SK-N-SH (cell line): ENCODE results near the gene CSNK1D. TPM values are rescaled to one million over a fixed set of nuclear protein-coding genes. Genes with fewer than 3 reads are reported as not detected.
A peak's percentile ranks its signal among the peaks of the same experiment; 100 is the strongest.

Source experiments
- CTCF ChIA-PET: fragments of 300-600, 350-600 bp; formaldehyde crosslinking; extraction: SDS; loops from one replicate; lab custom pipeline; 2021; lab: Yijun Ruan, JAX
- POLR2A ChIA-PET: fragments of 350-600 bp; sonication (Branson Sonifier 250); formaldehyde crosslinking; extraction: SDS; loops from one replicate; lab custom pipeline; 2020; ENCODE audit warnings: antibody characterized with exemption, inconsistent platforms; lab: Yijun Ruan, JAX
- DNase-seq: peaks from one replicate; pipeline ENCODE4 v3.0.0; 2012
- H2AFZ ChIP-seq: fragments of 200-600 bp; sonication (generic); 2 replicates; pipeline ENCODE4 v1.8.1; 2016; ENCODE audit warnings: antibody characterized with exemption, mild to moderate bottlenecking, low read depth
- H3F3A ChIP-seq: fragments of 200-600 bp; sonication (generic); replicated peaks from 2 replicates; pipeline ENCODE3; 2016; ENCODE audit warnings: antibody characterized with exemption, mild to moderate bottlenecking; ENCODE audit not compliant: insufficient read depth
- H3K27ac ChIP-seq, 2 experiments: fragments of 200-500 bp in 1 of 2; fragments of 200-600 bp in 1 of 2; sonication (Bioruptor generic) in 1 of 2; sonication (generic), shearing (Covaris generic) in 1 of 2; 2 replicates each; pipeline versions ENCODE4 v1.5.1 to v1.6.1; 2014 to 2016; ENCODE audit warnings: low read depth in 2 of 2, inconsistent platforms in 1 of 2, low read length in 1 of 2, mild to moderate bottlenecking in 1 of 2, mixed read lengths in 1 of 2
- H3K27me3 ChIP-seq: fragments of 200-600 bp; sonication (generic), shearing (Covaris generic); 2 replicates; pipeline ENCODE4 v1.6.1; 2016; ENCODE audit warnings: mixed run types; ENCODE audit not compliant: insufficient read depth
- H3K36me3 ChIP-seq, 2 experiments: fragments of 200-500 bp in 1 of 2; fragments of 200-600 bp in 1 of 2; sonication (Bioruptor generic) in 1 of 2; sonication (generic) in 1 of 2; replicated peaks in 1 of 2; 2 replicates each; pipeline versions ENCODE3 to v1.5.1; 2014 to 2016; ENCODE audit warnings: low read length in 1 of 2, mild to moderate bottlenecking in 1 of 2; ENCODE audit not compliant: insufficient read depth in 2 of 2, control insufficient read depth in 1 of 2
- H3K4me1 ChIP-seq, 2 experiments: fragments of 200-500 bp in 1 of 2; fragments of 200-600 bp in 1 of 2; sonication (Bioruptor generic) in 1 of 2; sonication (generic), shearing (Covaris generic) in 1 of 2; 2 replicates each; pipeline versions ENCODE4 v1.5.1 to v1.6.1; 2014 to 2016; ENCODE audit warnings: low read depth in 1 of 2, low read length in 1 of 2, mixed run types in 1 of 2; ENCODE audit not compliant: insufficient read depth in 2 of 2, control insufficient read depth in 1 of 2
- H3K4me2 ChIP-seq: fragments of 200-600 bp; sonication (generic), shearing (Covaris generic); 2 replicates; pipeline ENCODE4 v1.6.1; 2017; ENCODE audit warnings: mixed run types
- H3K4me3 ChIP-seq, 2 experiments: fragments of 200-500 bp in 1 of 2; fragments of 200-600 bp in 1 of 2; sonication (Bioruptor generic) in 1 of 2; sonication (generic), shearing (Covaris generic) in 1 of 2; 2 replicates each; pipeline versions ENCODE4 v1.5.1 to v1.8.1; 2014 to 2016; ENCODE audit warnings: low read depth in 2 of 2, inconsistent platforms in 1 of 2, low read length in 1 of 2, mild to moderate bottlenecking in 1 of 2, mixed read lengths in 1 of 2, moderate library complexity in 1 of 2
- H3K79me2 ChIP-seq: fragments of 200-600 bp; sonication (generic); 2 replicates; pipeline ENCODE4 v1.8.1; 2017; ENCODE audit warnings: mild to moderate bottlenecking; ENCODE audit not compliant: insufficient read depth
- H3K9ac ChIP-seq: fragments of 200-600 bp; sonication (generic); 2 replicates; pipeline ENCODE4 v1.6.1; 2017; ENCODE audit warnings: mixed run types
- H3K9me2 ChIP-seq: fragments of 200-600 bp; sonication (generic); 2 replicates; pipeline ENCODE4 v1.6.1; 2017; ENCODE audit warnings: mixed run types
- H3K9me3 ChIP-seq: fragments of 200-600 bp; sonication (generic); 2 replicates; pipeline ENCODE4 v1.6.1; 2017; ENCODE audit warnings: mixed run types, mild to moderate bottlenecking, moderate library complexity
- H4K20me1 ChIP-seq: fragments of 200-600 bp; sonication (generic); 2 replicates; pipeline ENCODE4 v1.6.1; 2017; ENCODE audit warnings: mild to moderate bottlenecking, mixed run types; ENCODE audit not compliant: insufficient read depth
- EZH2phosphoT487 ChIP-seq: fragments of 200-600 bp; sonication (generic); IDR thresholded peaks from 2 replicates; pipeline ENCODE4 v1.6.1; 2017; ENCODE audit warnings: low read depth, mixed run types, mild to moderate bottlenecking, antibody characterized with exemption, moderate library complexity, borderline replicate concordance
- FOSL2 ChIP-seq: IDR thresholded peaks from 2 replicates; pipeline ENCODE4 v1.4.0; 2012; ENCODE audit warnings: low read depth, mild to moderate bottlenecking, moderate library complexity, borderline replicate concordance
- IRF3 ChIP-seq: fragments of 150-350 bp; IDR thresholded peaks from 2 replicates; pipeline ENCODE4 v1.6.1; 2016; ENCODE audit warnings: mild to moderate bottlenecking, low read depth, low read length
- MAX ChIP-seq: IDR thresholded peaks from 2 replicates; pipeline ENCODE4 v1.4.0; 2012; ENCODE audit warnings: low read depth
- MXI1 ChIP-seq: IDR thresholded peaks from 2 replicates; pipeline ENCODE4 v1.6.1; 2012; ENCODE audit warnings: mild to moderate bottlenecking, low read depth, low read length, improper control_type of control experiment
- NFIC ChIP-seq: IDR thresholded peaks from 2 replicates; pipeline ENCODE4 v1.4.0; 2012; ENCODE audit warnings: borderline replicate concordance
- NRF1 ChIP-seq: IDR thresholded peaks from 2 replicates; pipeline ENCODE4 v1.6.1; 2012; ENCODE audit warnings: low read depth, mild to moderate bottlenecking, low read length
- POLR2AphosphoS5 ChIP-seq: IDR thresholded peaks from 2 replicates; pipeline ENCODE4 v1.6.1; 2012; ENCODE audit warnings: low read depth, low read length
- RXRA ChIP-seq: IDR thresholded peaks from 2 replicates; pipeline ENCODE4 v1.4.0; 2012; ENCODE audit warnings: low read depth, mild to moderate bottlenecking, borderline replicate concordance
- SIN3A ChIP-seq: IDR thresholded peaks from 2 replicates; pipeline ENCODE4 v1.6.1; 2012; ENCODE audit warnings: low read depth, mild to moderate bottlenecking, low read length, moderate library complexity, borderline replicate concordance
- USF1 ChIP-seq: IDR thresholded peaks from 2 replicates; pipeline ENCODE4 v1.4.0; 2012; ENCODE audit warnings: low read depth, borderline replicate concordance
- USF2 ChIP-seq: fragments of 150-350 bp; IDR thresholded peaks from 2 replicates; pipeline ENCODE4 v1.6.1; 2017; ENCODE audit warnings: antibody characterized with exemption, low read length, low read depth, borderline replicate concordance
- YY1 ChIP-seq: IDR thresholded peaks from 2 replicates; pipeline ENCODE4 v1.4.0; 2012; ENCODE audit warnings: low read depth, mild to moderate bottlenecking
- WGBS: methylation state at CpG from one replicate; pipeline ENCODE4 v1.1.6; 2017; ENCODE audit warnings: low lambda C conversion rate; 5-methylcytosine and 5-hydroxymethylcytosine counted together
- polyA plus RNA-seq, 3 experiments: library from polyadenylated mRNA; depleted of rRNA; stranded (reverse); fragments of >200 nt; gene quantifications; 2 replicates each; pipeline ENCODE4 v1.2.3, GENCODE V29; 2012

The CSNK1D gene
- polyA plus RNA-seq, 1 of the 3 experiments (the other 2 are of a cell fraction): 216 TPM

GRCh38 chr17:82281502-82282238, 8.2 kb upstream of the CSNK1D start:
- peak overlapping the region; percentile 72 for H3K4me2 ChIP-seq
- peak overlapping the region; percentile 67 for H2AFZ ChIP-seq
- no peak overlapping the region for H3K4me3 ChIP-seq
- H3K27me3 ChIP-seq: no peaks in the 10 kb centered on the region
- WGBS: 74% methylated on average over 21 of the region's 22 CpGs
- peaks cover 23% of the 10 kb centered on the region in 2 experiments; a peak in 3 of 4 replicates for H3K4me1 ChIP-seq
- DNase-seq: no peak
- no peaks in the 10 kb centered on the region for H3K79me2 ChIP-seq
- ChIA-PET CTCF (interaction anchor here (2.9 kb wide), 1 partner anchor 45 kb away, joined by 24 read pairs; no protein-coding TSS in a partner anchor), POLR2A (interaction anchor here (3.6 kb wide), 1 partner anchor 11 kb away, joined by 48 read pairs; no protein-coding TSS in a partner anchor)
- no peaks in the 10 kb centered on the region for H4K20me1 ChIP-seq
- no peak overlapping the region; a peak in 1 of 4 replicates for H3K27ac ChIP-seq
- TF ChIP-seq NRF1 (no peak), EZH2phosphoT487 (no peak), RXRA (no peak), IRF3 (no peak), MAX (peak; percentile 49), NFIC (peak; percentile 53; the same call in 1 of the 2 replicates), FOSL2 (no peak), YY1 (no peak), USF1 (no peak), MXI1 (no peak), USF2 (no peak)
- no peak overlapping the region for H3K9ac ChIP-seq
- no peaks in the 10 kb centered on the region for H3K9me2 ChIP-seq
- H3K36me3 ChIP-seq: no peaks in the 10 kb centered on the region
- H3K9me3 ChIP-seq: no peaks in the 10 kb centered on the region
- H3F3A ChIP-seq: peaks cover 8% of the 10 kb centered on the region

- Histone ChIP-seq H3K9me3 (no peaks in the 10 kb centered on the region), H3K4me1 (peaks cover 23% of the 10 kb centered on the region in 2 experiments; a peak in 3 of 4 replicates), H3F3A (peaks cover 8% of the 10 kb centered on the region), H3K4me3 (no peak overlapping the region), H3K36me3 (no peaks in the 10 kb centered on the region), H3K4me2 (no peak overlapping the region), H3K27ac (no peak overlapping the region), H3K27me3 (no peaks in the 10 kb centered on the region), H3K9me2 (no peaks in the 10 kb centered on the region), H3K79me2 (no peaks in the 10 kb centered on the region), H3K9ac (no peak overlapping the region), H4K20me1 (no peaks in the 10 kb centered on the region), H2AFZ (no peak overlapping the region)
- ChIA-PET POLR2A (no interaction called here), CTCF (interaction anchor here (1.2 kb wide), 1 partner anchor 11 kb away, joined by 3 read pairs; no protein-coding TSS in a partner anchor)
- no peak for DNase-seq
- 90% methylated on average over 7 of the region's 7 CpGs for WGBS
- TF ChIP-seq IRF3 (no peak), POLR2AphosphoS5 (no peak), NRF1 (no peak), RXRA (no peak), MXI1 (no peak), MAX (no peak), EZH2phosphoT487 (no peak), NFIC (no peak), SIN3A (no peak)
These were observed 7.6 kb upstream of the CSNK1D start for GRCh38 chr17:82281076-82281475.
